H1 (cell line): Measurements from ENCODE around the gene NEDD9. TPM values are rescaled to one million over a fixed set of nuclear protein-coding genes. Genes with fewer than 3 reads are reported as not detected.

ENCODE experiments used
- CTCF ChIA-PET: fragments of 300-600 bp; sonication (Branson Sonifier 250); formaldehyde crosslinking; loops from one replicate; lab custom pipeline; 2021; ENCODE audit not compliant: partially characterized antibody; lab: Charles Lee
- POLR2A ChIA-PET: fragments of 300-600 bp; sonication (Branson Sonifier 250); formaldehyde crosslinking; loops from one replicate; lab custom pipeline; 2021; ENCODE audit warnings: inconsistent platforms; ENCODE audit not compliant: partially characterized antibody; lab: Charles Lee
- DNase-seq, 2 experiments: peaks; one replicate each; pipeline versions ENCODE4 v3.0.0 to v3.0.0-alpha.2; 2010 to 2022; ENCODE audit warnings: low spot score in 2 of 2, low read depth in 1 of 2, mixed read lengths in 1 of 2
- FAIRE-seq: peaks from 2 replicates; lab custom pipeline; 2011; peaks lifted over from hg19 to GRCh38; lab: Jason Lieb, UNC
- H2AFZ ChIP-seq: 2 replicates; pipeline ENCODE4 v1.8.1; 2012; ENCODE audit warnings: low read length, inconsistent platforms
- H2AK5ac ChIP-seq: 2 replicates; pipeline ENCODE4 v1.6.1; 2013; ENCODE audit warnings: low read depth, low read length
- H2BK120ac ChIP-seq: replicated peaks from 2 replicates; pipeline ENCODE3; 2013; ENCODE audit warnings: low read depth, low read length, inconsistent platforms
- H2BK12ac ChIP-seq: 2 replicates; pipeline ENCODE4 v1.6.1; 2013; ENCODE audit warnings: low read depth, low read length
- H2BK15ac ChIP-seq: 2 replicates; pipeline ENCODE4 v1.6.1; 2013; ENCODE audit warnings: low read length
- H2BK20ac ChIP-seq: 2 replicates; pipeline ENCODE4 v1.6.1; 2013; ENCODE audit warnings: low read length
- H2BK5ac ChIP-seq: 2 replicates; pipeline ENCODE4 v1.6.1; 2013; ENCODE audit warnings: low read depth, low read length
- H3K14ac ChIP-seq: 2 replicates; pipeline ENCODE4 v1.6.1; 2013; ENCODE audit warnings: inconsistent platforms; ENCODE audit not compliant: insufficient read length
- H3K18ac ChIP-seq: 2 replicates; pipeline ENCODE4 v1.6.1; 2013; ENCODE audit warnings: low read length; ENCODE audit errors: extremely low read depth
- H3K23ac ChIP-seq: 2 replicates; pipeline ENCODE4 v1.6.1; 2013; ENCODE audit warnings: inconsistent platforms; ENCODE audit not compliant: insufficient read length
- H3K23me2 ChIP-seq: 2 replicates; pipeline ENCODE4 v1.6.1; 2013; ENCODE audit warnings: low read depth, low read length
- H3K27ac ChIP-seq: 2 replicates; pipeline ENCODE4 v1.6.1; 2011; ENCODE audit warnings: low read depth, low read length, inconsistent platforms
- H3K27me3 ChIP-seq, 4 experiments: replicated peaks in 1 of 4; 1 replicate in 1 of 4; 2 replicates in 3 of 4; pipeline versions ENCODE4 v1.6.1 to v1.8.1; 2011 to 2013; ENCODE audit warnings: low read length in 3 of 4, mild to moderate bottlenecking in 3 of 4, inconsistent platforms in 2 of 4, mixed read lengths in 2 of 4, moderate library complexity in 1 of 4; ENCODE audit not compliant: control insufficient read depth in 3 of 4, insufficient read depth in 3 of 4; ENCODE audit errors: extremely low read depth in 1 of 4
- H3K36me3 ChIP-seq, 4 experiments: 2 replicates each; pipeline versions ENCODE4 v1.6.1 to v1.8.1; 2011 to 2013; ENCODE audit warnings: mild to moderate bottlenecking in 4 of 4, low read length in 3 of 4, moderate library complexity in 2 of 4, control low read depth in 1 of 4, inconsistent platforms in 1 of 4; ENCODE audit not compliant: insufficient read depth in 4 of 4, control insufficient read depth in 2 of 4
- H3K4ac ChIP-seq: replicated peaks from 2 replicates; pipeline ENCODE3; 2013; ENCODE audit warnings: low read length, low read depth, mixed read lengths, inconsistent platforms; ENCODE audit not compliant: insufficient read length
- H3K4me1 ChIP-seq, 4 experiments: replicated peaks in 1 of 4; 1 replicate in 1 of 4; 2 replicates in 3 of 4; pipeline versions ENCODE4 v1.6.1 to v1.8.1; 2011 to 2013; ENCODE audit warnings: low read length in 3 of 4, inconsistent platforms in 2 of 4, mixed read lengths in 1 of 4; ENCODE audit not compliant: insufficient read depth in 4 of 4, control insufficient read depth in 3 of 4
- H3K4me2 ChIP-seq, 2 experiments: 2 replicates each; pipeline versions ENCODE4 v1.6.1 to v1.8.1; 2011 to 2013; ENCODE audit warnings: low read depth in 2 of 2, low read length in 2 of 2, control low read depth in 1 of 2, inconsistent platforms in 1 of 2, mild to moderate bottlenecking in 1 of 2; ENCODE audit not compliant: insufficient read depth in 1 of 2
- H3K4me3 ChIP-seq, 4 experiments: fragments of 200-600, 300-600 bp in 1 of 4; sonication (generic), shearing (Covaris generic), sonication (Bioruptor Twin) in 1 of 4; 2 replicates each; pipeline versions ENCODE4 v1.5.1 to v1.8.1; 2011 to 2016; ENCODE audit warnings: low read length in 4 of 4, low read depth in 3 of 4, control low read depth in 2 of 4, inconsistent platforms in 2 of 4, mild to moderate bottlenecking in 2 of 4, mixed read lengths in 1 of 4, moderate library complexity in 1 of 4; ENCODE audit not compliant: insufficient read depth in 2 of 4; ENCODE audit errors: extremely low read depth in 1 of 4
- H3K56ac ChIP-seq: replicated peaks from 2 replicates; pipeline ENCODE3; 2013; ENCODE audit warnings: low read depth, mild to moderate bottlenecking, mixed read lengths, low read length, inconsistent platforms; ENCODE audit not compliant: insufficient read length
- H3K79me1 ChIP-seq: 2 replicates; pipeline ENCODE4 v1.6.1; 2013; ENCODE audit warnings: low read depth, low read length, control low read depth
- H3K79me2 ChIP-seq, 2 experiments: 2 replicates each; pipeline versions ENCODE4 v1.6.1 to v1.8.1; 2012 to 2013; ENCODE audit warnings: low read length in 2 of 2, mild to moderate bottlenecking in 2 of 2, inconsistent platforms in 1 of 2; ENCODE audit not compliant: insufficient read depth in 2 of 2, control insufficient read depth in 1 of 2
- H3K9ac ChIP-seq, 4 experiments: replicated peaks in 1 of 4; 1 replicate in 1 of 4; 2 replicates in 3 of 4; pipeline versions ENCODE4 v1.6.1 to v1.8.1; 2011 to 2013; ENCODE audit warnings: low read depth in 3 of 4, low read length in 3 of 4, control low read depth in 2 of 4, mild to moderate bottlenecking in 2 of 4, moderate library complexity in 2 of 4, inconsistent platforms in 1 of 4; ENCODE audit errors: extremely low read depth in 1 of 4
- H3K9me3 ChIP-seq, 2 experiments: 2 replicates each; pipeline versions ENCODE4 v1.6.1 to v1.8.1; 2012 to 2013; ENCODE audit warnings: mild to moderate bottlenecking in 2 of 2, moderate library complexity in 2 of 2, control low read depth in 1 of 2, inconsistent platforms in 1 of 2, low read depth in 1 of 2, low read length in 1 of 2, mixed read lengths in 1 of 2; ENCODE audit not compliant: insufficient read depth in 2 of 2
- H4K20me1 ChIP-seq, 2 experiments: replicated peaks in 1 of 2; 2 replicates each; pipeline versions ENCODE3 to v1.8.1; 2011 to 2013; ENCODE audit warnings: inconsistent platforms in 2 of 2, low read length in 2 of 2, mild to moderate bottlenecking in 1 of 2; ENCODE audit not compliant: insufficient read depth in 2 of 2, control insufficient read depth in 1 of 2
- H4K5ac ChIP-seq: 2 replicates; pipeline ENCODE4 v1.6.1; 2013; ENCODE audit warnings: low read length, low read depth, mixed read lengths, inconsistent platforms; ENCODE audit not compliant: insufficient read length
- H4K8ac ChIP-seq: 2 replicates; pipeline ENCODE4 v1.8.0; 2013; ENCODE audit warnings: mild to moderate bottlenecking, moderate library complexity, low read length, inconsistent platforms; ENCODE audit not compliant: insufficient read depth; ENCODE audit errors: extremely low read depth
- H4K91ac ChIP-seq: replicated peaks from 2 replicates; pipeline ENCODE3; 2013; ENCODE audit warnings: low read length, mixed read lengths, inconsistent platforms; ENCODE audit not compliant: insufficient read length
- polyA plus RNA-seq, 7 experiments: library from polyadenylated mRNA; depleted of rRNA in 3 of 7; stranded (reverse) in 5 of 7; unstranded in 2 of 7; fragments of >200 nt in 5 of 7; fragments of 200-250 nt in 2 of 7; gene quantifications; 1 replicate in 5 of 7; 2 replicates in 1 of 7; 4 replicates in 1 of 7; pipeline versions ENCODE4 v1.2.1 to v1.2.3, GENCODE V29; 2011 to 2013; ENCODE audit warnings: missing spikeins in 2 of 7, mixed read lengths in 2 of 7
- total RNA-seq: library from RNA; stranded (reverse); fragmentation: NEBNext Ultra II Directional; extraction: Animal tissue kit (Norgen Biotek cat#: 25700); gene quantifications from 2 replicates; pipeline ENCODE4 v1.2.1, GENCODE V29; 2021
- TF ChIP-seq, protein P1 (sequence below): fragments of 300-600 bp; sonication (generic); IDR thresholded peaks from 2 replicates; pipeline ENCODE4 v1.7.1; 2012; ENCODE audit warnings: low read length, moderate library complexity, mild to moderate bottlenecking, inconsistent platforms; ENCODE audit not compliant: insufficient replicate concordance

The NEDD9 gene
- total and polyA plus RNA-seq, 2 of the 8 experiments (the other 6 are each of a cell fraction or from before 2014, with no cell fraction given): 3.6 to 12.0 TPM

- Histone ChIP-seq H3K27ac (no peak overlapping the region), H3K4ac (no peak overlapping the region), H3K36me3 (no peaks in the 10 kb centered on the region), H2AFZ (no peak overlapping the region), H3K18ac (no peak overlapping the region), H3K9me3 (no peaks in the 10 kb centered on the region), H3K79me1 (no peaks in the 10 kb centered on the region), H3K56ac (no peak overlapping the region), H3K4me2 (no peak overlapping the region), H2BK120ac (no peak overlapping the region), H3K27me3 (peaks cover 0 to 3% (median 0%) of the 10 kb centered on the region in 4 experiments; a peak in 3 of 7 replicates), H4K8ac (no peak overlapping the region), H2AK5ac (no peak overlapping the region), H2BK5ac (no peak overlapping the region), H4K91ac (no peak overlapping the region), H2BK12ac (no peak overlapping the region), H4K20me1 (no peaks in the 10 kb centered on the region), H3K14ac (no peak overlapping the region), H3K4me1 (peaks cover 3 to 14% (median 6%) of the 10 kb centered on the region in 4 experiments; a peak in 6 of 7 replicates), H4K5ac (no peak overlapping the region), H2BK20ac (no peak overlapping the region), H3K4me3 (no peak overlapping the region), H3K23ac (no peak overlapping the region), H3K79me2 (no peaks in the 10 kb centered on the region), H2BK15ac (no peak overlapping the region), H3K23me2 (peaks cover 6% of the 10 kb centered on the region; the same call in 1 of the 2 replicates), H3K9ac (no peak overlapping the region)
- DNase-seq: no peak
- FAIRE-seq: no peak
- ChIA-PET POLR2A (no interaction called here), CTCF (interaction anchor here (0.8 to 1.6 kb wide), 9 partner anchors 32 to 262 kb away, joined by 3 to 7 read pairs (median 3); no protein-coding TSS in a partner anchor)
- TF ChIP-seq, protein P1, sequence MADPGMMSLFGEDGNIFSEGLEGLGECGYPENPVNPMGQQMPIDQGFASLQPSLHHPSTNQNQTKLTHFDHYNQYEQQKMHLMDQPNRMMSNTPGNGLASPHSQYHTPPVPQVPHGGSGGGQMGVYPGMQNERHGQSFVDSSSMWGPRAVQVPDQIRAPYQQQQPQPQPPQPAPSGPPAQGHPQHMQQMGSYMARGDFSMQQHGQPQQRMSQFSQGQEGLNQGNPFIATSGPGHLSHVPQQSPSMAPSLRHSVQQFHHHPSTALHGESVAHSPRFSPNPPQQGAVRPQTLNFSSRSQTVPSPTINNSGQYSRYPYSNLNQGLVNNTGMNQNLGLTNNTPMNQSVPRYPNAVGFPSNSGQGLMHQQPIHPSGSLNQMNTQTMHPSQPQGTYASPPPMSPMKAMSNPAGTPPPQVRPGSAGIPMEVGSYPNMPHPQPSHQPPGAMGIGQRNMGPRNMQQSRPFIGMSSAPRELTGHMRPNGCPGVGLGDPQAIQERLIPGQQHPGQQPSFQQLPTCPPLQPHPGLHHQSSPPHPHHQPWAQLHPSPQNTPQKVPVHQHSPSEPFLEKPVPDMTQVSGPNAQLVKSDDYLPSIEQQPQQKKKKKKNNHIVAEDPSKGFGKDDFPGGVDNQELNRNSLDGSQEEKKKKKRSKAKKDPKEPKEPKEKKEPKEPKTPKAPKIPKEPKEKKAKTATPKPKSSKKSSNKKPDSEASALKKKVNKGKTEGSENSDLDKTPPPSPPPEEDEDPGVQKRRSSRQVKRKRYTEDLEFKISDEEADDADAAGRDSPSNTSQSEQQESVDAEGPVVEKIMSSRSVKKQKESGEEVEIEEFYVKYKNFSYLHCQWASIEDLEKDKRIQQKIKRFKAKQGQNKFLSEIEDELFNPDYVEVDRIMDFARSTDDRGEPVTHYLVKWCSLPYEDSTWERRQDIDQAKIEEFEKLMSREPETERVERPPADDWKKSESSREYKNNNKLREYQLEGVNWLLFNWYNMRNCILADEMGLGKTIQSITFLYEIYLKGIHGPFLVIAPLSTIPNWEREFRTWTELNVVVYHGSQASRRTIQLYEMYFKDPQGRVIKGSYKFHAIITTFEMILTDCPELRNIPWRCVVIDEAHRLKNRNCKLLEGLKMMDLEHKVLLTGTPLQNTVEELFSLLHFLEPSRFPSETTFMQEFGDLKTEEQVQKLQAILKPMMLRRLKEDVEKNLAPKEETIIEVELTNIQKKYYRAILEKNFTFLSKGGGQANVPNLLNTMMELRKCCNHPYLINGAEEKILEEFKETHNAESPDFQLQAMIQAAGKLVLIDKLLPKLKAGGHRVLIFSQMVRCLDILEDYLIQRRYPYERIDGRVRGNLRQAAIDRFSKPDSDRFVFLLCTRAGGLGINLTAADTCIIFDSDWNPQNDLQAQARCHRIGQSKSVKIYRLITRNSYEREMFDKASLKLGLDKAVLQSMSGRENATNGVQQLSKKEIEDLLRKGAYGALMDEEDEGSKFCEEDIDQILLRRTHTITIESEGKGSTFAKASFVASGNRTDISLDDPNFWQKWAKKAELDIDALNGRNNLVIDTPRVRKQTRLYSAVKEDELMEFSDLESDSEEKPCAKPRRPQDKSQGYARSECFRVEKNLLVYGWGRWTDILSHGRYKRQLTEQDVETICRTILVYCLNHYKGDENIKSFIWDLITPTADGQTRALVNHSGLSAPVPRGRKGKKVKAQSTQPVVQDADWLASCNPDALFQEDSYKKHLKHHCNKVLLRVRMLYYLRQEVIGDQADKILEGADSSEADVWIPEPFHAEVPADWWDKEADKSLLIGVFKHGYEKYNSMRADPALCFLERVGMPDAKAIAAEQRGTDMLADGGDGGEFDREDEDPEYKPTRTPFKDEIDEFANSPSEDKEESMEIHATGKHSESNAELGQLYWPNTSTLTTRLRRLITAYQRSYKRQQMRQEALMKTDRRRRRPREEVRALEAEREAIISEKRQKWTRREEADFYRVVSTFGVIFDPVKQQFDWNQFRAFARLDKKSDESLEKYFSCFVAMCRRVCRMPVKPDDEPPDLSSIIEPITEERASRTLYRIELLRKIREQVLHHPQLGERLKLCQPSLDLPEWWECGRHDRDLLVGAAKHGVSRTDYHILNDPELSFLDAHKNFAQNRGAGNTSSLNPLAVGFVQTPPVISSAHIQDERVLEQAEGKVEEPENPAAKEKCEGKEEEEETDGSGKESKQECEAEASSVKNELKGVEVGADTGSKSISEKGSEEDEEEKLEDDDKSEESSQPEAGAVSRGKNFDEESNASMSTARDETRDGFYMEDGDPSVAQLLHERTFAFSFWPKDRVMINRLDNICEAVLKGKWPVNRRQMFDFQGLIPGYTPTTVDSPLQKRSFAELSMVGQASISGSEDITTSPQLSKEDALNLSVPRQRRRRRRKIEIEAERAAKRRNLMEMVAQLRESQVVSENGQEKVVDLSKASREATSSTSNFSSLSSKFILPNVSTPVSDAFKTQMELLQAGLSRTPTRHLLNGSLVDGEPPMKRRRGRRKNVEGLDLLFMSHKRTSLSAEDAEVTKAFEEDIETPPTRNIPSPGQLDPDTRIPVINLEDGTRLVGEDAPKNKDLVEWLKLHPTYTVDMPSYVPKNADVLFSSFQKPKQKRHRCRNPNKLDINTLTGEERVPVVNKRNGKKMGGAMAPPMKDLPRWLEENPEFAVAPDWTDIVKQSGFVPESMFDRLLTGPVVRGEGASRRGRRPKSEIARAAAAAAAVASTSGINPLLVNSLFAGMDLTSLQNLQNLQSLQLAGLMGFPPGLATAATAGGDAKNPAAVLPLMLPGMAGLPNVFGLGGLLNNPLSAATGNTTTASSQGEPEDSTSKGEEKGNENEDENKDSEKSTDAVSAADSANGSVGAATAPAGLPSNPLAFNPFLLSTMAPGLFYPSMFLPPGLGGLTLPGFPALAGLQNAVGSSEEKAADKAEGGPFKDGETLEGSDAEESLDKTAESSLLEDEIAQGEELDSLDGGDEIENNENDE: no peak
These were observed 2.6 kb upstream of the NEDD9 start for GRCh38 chr6:11235062-11235461.
